ENCODE results near the gene RAB14.

Gene RAB14

DNA sequence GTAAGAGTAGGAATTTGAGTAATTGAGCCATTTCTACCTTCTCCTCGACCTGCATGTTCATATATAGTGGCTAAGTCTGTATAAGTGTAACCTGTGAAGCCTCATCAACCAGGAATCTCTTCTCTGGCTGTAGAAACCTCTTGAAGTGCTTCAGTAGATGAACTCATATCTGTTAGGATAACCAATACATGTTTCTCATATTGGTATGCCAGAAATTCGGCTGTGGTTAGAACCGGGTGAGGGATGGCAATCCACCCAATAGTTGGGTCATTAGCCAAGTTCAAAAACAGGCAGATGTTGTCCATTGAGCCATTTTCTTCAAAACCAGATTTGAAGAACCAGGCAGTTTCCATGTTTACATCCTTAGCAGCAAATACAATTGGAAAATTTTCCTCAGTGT, 37.4 kb upstream of the RAB14 start:
- H3K27me3 ChIP-seq (ENCODE audit: insufficient read depth, poor library complexity, severe bottlenecking): no peaks in the 10 kb centered on the region
- DNase-seq (ENCODE audit: low read depth in 1 of 2, low spot score in 1 of 2): no peak
- no peak overlapping the region for H3K4me3 ChIP-seq (replicated peaks; ENCODE audit: insufficient read depth, low read length)
- TF ChIP-seq, protein P1, sequence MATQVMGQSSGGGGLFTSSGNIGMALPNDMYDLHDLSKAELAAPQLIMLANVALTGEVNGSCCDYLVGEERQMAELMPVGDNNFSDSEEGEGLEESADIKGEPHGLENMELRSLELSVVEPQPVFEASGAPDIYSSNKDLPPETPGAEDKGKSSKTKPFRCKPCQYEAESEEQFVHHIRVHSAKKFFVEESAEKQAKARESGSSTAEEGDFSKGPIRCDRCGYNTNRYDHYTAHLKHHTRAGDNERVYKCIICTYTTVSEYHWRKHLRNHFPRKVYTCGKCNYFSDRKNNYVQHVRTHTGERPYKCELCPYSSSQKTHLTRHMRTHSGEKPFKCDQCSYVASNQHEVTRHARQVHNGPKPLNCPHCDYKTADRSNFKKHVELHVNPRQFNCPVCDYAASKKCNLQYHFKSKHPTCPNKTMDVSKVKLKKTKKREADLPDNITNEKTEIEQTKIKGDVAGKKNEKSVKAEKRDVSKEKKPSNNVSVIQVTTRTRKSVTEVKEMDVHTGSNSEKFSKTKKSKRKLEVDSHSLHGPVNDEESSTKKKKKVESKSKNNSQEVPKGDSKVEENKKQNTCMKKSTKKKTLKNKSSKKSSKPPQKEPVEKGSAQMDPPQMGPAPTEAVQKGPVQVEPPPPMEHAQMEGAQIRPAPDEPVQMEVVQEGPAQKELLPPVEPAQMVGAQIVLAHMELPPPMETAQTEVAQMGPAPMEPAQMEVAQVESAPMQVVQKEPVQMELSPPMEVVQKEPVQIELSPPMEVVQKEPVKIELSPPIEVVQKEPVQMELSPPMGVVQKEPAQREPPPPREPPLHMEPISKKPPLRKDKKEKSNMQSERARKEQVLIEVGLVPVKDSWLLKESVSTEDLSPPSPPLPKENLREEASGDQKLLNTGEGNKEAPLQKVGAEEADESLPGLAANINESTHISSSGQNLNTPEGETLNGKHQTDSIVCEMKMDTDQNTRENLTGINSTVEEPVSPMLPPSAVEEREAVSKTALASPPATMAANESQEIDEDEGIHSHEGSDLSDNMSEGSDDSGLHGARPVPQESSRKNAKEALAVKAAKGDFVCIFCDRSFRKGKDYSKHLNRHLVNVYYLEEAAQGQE (IDR thresholded peaks at IDR 0.05; ENCODE audit: insufficient replicate concordance, low read depth): no peak
- TF ChIP-seq, protein P2, sequence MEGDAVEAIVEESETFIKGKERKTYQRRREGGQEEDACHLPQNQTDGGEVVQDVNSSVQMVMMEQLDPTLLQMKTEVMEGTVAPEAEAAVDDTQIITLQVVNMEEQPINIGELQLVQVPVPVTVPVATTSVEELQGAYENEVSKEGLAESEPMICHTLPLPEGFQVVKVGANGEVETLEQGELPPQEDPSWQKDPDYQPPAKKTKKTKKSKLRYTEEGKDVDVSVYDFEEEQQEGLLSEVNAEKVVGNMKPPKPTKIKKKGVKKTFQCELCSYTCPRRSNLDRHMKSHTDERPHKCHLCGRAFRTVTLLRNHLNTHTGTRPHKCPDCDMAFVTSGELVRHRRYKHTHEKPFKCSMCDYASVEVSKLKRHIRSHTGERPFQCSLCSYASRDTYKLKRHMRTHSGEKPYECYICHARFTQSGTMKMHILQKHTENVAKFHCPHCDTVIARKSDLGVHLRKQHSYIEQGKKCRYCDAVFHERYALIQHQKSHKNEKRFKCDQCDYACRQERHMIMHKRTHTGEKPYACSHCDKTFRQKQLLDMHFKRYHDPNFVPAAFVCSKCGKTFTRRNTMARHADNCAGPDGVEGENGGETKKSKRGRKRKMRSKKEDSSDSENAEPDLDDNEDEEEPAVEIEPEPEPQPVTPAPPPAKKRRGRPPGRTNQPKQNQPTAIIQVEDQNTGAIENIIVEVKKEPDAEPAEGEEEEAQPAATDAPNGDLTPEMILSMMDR (IDR thresholded peaks at IDR 0.05; ENCODE audit: insufficient read depth, low read length): no peak
- no peak for TF ChIP-seq POLR2AphosphoS5 (IDR thresholded peaks at IDR 0.05; ENCODE audit: low read depth)
- no peak for TF ChIP-seq SPI1 (IDR thresholded peaks at IDR 0.05; ENCODE audit: borderline replicate concordance, low read depth)
- no peak for TF ChIP-seq GABPA (IDR thresholded peaks at IDR 0.05; ENCODE audit: low read depth)
- no peak overlapping the region for H3K27ac ChIP-seq (replicated peaks)

DNA sequence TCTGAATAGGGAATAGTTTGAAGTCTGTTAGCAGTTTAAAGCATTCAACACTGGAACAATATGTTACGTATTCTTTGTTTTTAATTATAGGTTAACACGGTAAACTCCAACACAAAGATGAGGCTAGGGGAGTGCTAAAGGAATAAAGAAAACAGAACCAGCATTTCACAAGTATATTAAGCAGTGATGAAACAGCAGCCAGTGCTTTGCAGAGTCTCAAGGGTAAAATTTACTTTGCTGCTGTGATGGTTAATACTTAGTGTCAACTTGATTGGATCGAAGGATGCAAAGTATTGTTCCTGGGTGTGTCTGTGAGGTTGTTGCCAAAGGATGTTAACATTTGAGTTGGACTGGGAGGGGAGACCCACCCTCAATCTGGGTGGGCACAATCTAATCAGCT, 36.2 kb upstream of the RAB14 start:
- TF ChIP-seq, protein P1 (IDR thresholded peaks at IDR 0.05; ENCODE audit: insufficient replicate concordance, low read depth): no peak
- TF ChIP-seq SPI1 (IDR thresholded peaks at IDR 0.05; ENCODE audit: borderline replicate concordance, low read depth): no peak
- TF ChIP-seq, protein P2 (IDR thresholded peaks at IDR 0.05; ENCODE audit: insufficient read depth, low read length): no peak
- no peak for TF ChIP-seq POLR2AphosphoS5 (IDR thresholded peaks at IDR 0.05; ENCODE audit: low read depth)
- TF ChIP-seq GABPA (IDR thresholded peaks at IDR 0.05; ENCODE audit: low read depth): no peak
- no peaks in the 10 kb centered on the region for H3K27me3 ChIP-seq (ENCODE audit: insufficient read depth, poor library complexity, severe bottlenecking)
- H3K4me3 ChIP-seq (replicated peaks; ENCODE audit: insufficient read depth, low read length): no peak overlapping the region
- DNase-seq (ENCODE audit: low read depth in 1 of 2, low spot score in 1 of 2): no peak
- no peak overlapping the region; the same call in 1 of the 2 replicates for H3K27ac ChIP-seq (replicated peaks)

DNA sequence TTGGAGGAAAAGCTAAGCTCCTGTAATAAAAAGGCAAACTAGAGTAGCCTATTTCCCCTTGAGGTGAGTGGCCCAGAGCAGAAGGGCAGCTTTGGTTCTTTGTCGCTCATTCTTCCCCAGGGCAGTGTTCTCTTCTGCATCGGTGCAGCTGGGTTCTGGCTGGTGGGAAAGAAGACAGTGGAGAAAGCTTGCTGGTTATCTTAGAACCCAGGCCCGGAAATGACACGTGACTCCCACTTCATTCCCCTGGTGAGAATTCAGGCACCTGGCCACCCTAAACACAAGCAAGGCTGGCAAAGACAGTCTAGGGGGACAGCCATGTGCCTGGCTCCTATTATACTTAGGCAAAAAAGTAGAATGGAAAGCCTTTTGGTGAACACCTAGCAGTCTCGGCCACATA, 33.8 kb upstream of the RAB14 start:
- Histone ChIP-seq H3K27ac (replicated peaks) (no peak overlapping the region), H3K4me3 (replicated peaks; ENCODE audit: insufficient read depth, low read length) (no peak overlapping the region), H3K27me3 (ENCODE audit: insufficient read depth, poor library complexity, severe bottlenecking) (no peaks in the 10 kb centered on the region)
- no peak for DNase-seq (ENCODE audit: low read depth in 1 of 2, low spot score in 1 of 2)
- TF ChIP-seq GABPA (IDR thresholded peaks at IDR 0.05; ENCODE audit: low read depth) (no peak), SPI1 (IDR thresholded peaks at IDR 0.05; ENCODE audit: borderline replicate concordance, low read depth) (no peak), POLR2AphosphoS5 (IDR thresholded peaks at IDR 0.05; ENCODE audit: low read depth) (no peak)
- TF ChIP-seq, protein P2 (IDR thresholded peaks at IDR 0.05; ENCODE audit: insufficient read depth, low read length): no peak
- TF ChIP-seq, protein P1 (IDR thresholded peaks at IDR 0.05; ENCODE audit: insufficient replicate concordance, low read depth): no peak

Measured in HL-60 (cell line).